C4-2B (cell line): ENCODE results near the gene F7.

Source experiments
- ZFX ChIP-seq: fragments of 450-650 bp; IDR thresholded peaks from 2 replicates; pipeline ENCODE4 v1.6.1; 2017
- TF ChIP-seq, protein P1 (sequence below): fragments of 450-650 bp; conservative IDR thresholded peaks from 2 replicates; pipeline ENCODE4 v1.5.1; 2017; ENCODE audit warnings: mild to moderate bottlenecking

DNA sequence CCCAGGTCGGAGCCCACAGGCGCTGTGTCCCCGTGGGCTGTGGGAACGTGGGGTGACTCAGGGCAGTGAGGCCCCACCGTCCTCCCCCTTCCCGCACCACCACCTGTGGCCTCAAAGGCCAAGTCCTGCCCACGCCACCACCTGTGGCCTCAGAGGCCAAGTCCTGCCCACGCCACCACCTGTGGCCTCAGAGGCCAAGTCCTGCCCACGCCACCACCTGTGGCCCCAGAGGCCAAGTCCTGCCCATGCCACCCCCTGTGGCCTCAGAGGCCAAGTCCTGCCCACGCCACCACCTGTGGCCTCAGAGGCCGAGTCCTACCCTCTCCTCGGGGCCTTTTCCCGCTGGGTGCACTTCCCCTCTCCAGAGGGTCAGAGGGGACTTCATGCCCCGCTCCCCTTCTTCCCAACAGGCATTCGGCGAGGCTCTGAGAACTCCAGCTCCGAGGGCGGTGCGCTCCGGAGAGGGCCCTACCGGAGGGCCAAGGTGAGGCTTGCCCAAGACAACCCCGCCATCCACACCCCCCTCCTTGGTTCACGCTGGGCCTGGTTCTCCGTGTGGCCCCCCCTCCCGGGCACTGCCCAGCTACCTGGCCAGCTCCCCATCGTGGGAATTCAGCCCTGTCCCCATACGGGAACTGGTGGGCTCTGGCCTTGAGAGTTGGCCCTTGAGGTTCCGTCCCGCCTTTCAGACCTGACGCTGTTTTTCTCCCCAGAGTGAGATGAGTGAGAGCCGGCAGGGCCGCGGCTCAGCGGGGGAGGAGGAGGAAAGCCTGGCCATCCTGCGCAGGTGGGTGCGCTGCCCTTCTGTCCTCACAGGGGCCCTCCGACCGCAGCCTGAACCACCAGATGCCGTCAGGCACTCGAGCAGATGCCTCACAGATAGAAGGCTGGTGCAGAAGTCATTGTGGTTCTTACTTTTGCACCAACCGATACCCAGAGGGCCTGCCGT, 27.4 kb upstream of the F7 start:
- TF ChIP-seq, protein P1, sequence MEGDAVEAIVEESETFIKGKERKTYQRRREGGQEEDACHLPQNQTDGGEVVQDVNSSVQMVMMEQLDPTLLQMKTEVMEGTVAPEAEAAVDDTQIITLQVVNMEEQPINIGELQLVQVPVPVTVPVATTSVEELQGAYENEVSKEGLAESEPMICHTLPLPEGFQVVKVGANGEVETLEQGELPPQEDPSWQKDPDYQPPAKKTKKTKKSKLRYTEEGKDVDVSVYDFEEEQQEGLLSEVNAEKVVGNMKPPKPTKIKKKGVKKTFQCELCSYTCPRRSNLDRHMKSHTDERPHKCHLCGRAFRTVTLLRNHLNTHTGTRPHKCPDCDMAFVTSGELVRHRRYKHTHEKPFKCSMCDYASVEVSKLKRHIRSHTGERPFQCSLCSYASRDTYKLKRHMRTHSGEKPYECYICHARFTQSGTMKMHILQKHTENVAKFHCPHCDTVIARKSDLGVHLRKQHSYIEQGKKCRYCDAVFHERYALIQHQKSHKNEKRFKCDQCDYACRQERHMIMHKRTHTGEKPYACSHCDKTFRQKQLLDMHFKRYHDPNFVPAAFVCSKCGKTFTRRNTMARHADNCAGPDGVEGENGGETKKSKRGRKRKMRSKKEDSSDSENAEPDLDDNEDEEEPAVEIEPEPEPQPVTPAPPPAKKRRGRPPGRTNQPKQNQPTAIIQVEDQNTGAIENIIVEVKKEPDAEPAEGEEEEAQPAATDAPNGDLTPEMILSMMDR = no peak
- no peak for TF ChIP-seq ZFX
